DND-41 (cell line): ENCODE data around the gene NCBP1.

Experiments used
- ATAC-seq: fragments of 200-7000 bp; cut with Tn5 transposase; 3 replicates; pipeline ENCODE4 v1.9.1; 2021; ENCODE audit warnings: low read depth; ENCODE audit not compliant: insufficient read depth
- DNase-seq: peaks from one replicate; pipeline ENCODE4 v3.0.0-alpha.2; 2020
- H2AFZ ChIP-seq: 2 replicates; pipeline ENCODE4 v1.6.0; 2012; ENCODE audit warnings: low read depth, low read length
- H3K27ac ChIP-seq: 2 replicates; pipeline ENCODE4 v1.5.1; 2012; ENCODE audit warnings: low read length, inconsistent platforms
- H3K27me3 ChIP-seq: fragments of 200-600 bp; sonication (generic); 2 replicates; pipeline ENCODE4 v1.6.0; 2012; ENCODE audit warnings: low read length, mild to moderate bottlenecking, inconsistent platforms; ENCODE audit not compliant: insufficient read depth, poor library complexity
- H3K36me3 ChIP-seq: 2 replicates; pipeline ENCODE4 v1.5.1; 2012; ENCODE audit warnings: low read length, inconsistent platforms; ENCODE audit not compliant: insufficient read depth
- H3K4me1 ChIP-seq: 2 replicates; pipeline ENCODE4 v1.5.1; 2012; ENCODE audit warnings: mild to moderate bottlenecking, low read length; ENCODE audit not compliant: insufficient read depth
- H3K4me2 ChIP-seq: 2 replicates; pipeline ENCODE4 v1.6.0; 2012; ENCODE audit warnings: mild to moderate bottlenecking, moderate library complexity, low read length, inconsistent platforms; ENCODE audit not compliant: insufficient read depth
- H3K4me3 ChIP-seq, 2 experiments: fragments of 200-600 bp in 1 of 2; shearing (Covaris generic) in 1 of 2; 2 replicates each; pipeline ENCODE4 v1.5.1; 2012 to 2016; ENCODE audit warnings: inconsistent platforms in 2 of 2, low read length in 2 of 2, mild to moderate bottlenecking in 2 of 2, low read depth in 1 of 2, moderate library complexity in 1 of 2
- H3K79me2 ChIP-seq: 2 replicates; pipeline ENCODE4 v1.6.0; 2012; ENCODE audit warnings: low read length, inconsistent platforms; ENCODE audit not compliant: insufficient read depth
- H3K9ac ChIP-seq: 2 replicates; pipeline ENCODE4 v1.6.0; 2012; ENCODE audit warnings: low read depth, mild to moderate bottlenecking, inconsistent platforms, low read length, moderate library complexity
- H3K9me3 ChIP-seq: 2 replicates; pipeline ENCODE4 v1.5.1; 2012; ENCODE audit warnings: low read length, moderate library complexity, mild to moderate bottlenecking, inconsistent platforms; ENCODE audit not compliant: insufficient read depth, severe bottlenecking
- H4K20me1 ChIP-seq: 2 replicates; pipeline ENCODE4 v1.6.0; 2012; ENCODE audit warnings: low read length; ENCODE audit not compliant: insufficient read depth
- CTCF ChIP-seq: IDR thresholded peaks from 2 replicates; pipeline ENCODE4 v1.5.1; 2012; ENCODE audit warnings: borderline replicate concordance, low read length, moderate library complexity, mild to moderate bottlenecking; ENCODE audit not compliant: poor library complexity, severe bottlenecking; ENCODE audit errors: extremely low read depth
- EZH2 ChIP-seq: IDR thresholded peaks from 3 replicates; pipeline ENCODE4 v1.6.1; 2012; ENCODE audit warnings: borderline replicate concordance, low read depth, mild to moderate bottlenecking, moderate library complexity, low read length, inconsistent platforms; ENCODE audit not compliant: severe bottlenecking

The NCBP1 gene

DNA sequence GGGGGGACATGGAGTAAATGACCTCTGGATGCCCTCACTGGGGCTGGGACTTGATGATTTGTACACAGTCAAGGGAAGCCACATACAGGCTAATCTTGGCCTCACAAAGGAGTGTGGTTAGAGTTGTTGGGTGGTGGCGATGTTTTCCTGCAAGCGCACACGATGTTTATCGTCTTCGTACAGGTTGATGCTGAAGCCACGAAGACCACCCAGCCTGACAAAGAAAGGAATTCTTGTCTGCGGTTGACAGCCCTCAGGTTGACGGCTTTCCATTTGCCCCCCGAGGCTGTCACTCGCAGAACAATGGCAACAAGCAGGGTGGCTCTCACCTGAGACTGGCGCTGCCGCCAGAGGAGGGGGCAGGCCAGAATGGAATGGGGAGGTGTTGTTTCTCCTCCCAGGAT, 77.6 kb downstream of the NCBP1 start:
- H4K20me1 ChIP-seq, result no peaks in the 10 kb centered on the region
- no peak overlapping the region for H2AFZ ChIP-seq
- H3K4me2 ChIP-seq, result no peak overlapping the region

DNA sequence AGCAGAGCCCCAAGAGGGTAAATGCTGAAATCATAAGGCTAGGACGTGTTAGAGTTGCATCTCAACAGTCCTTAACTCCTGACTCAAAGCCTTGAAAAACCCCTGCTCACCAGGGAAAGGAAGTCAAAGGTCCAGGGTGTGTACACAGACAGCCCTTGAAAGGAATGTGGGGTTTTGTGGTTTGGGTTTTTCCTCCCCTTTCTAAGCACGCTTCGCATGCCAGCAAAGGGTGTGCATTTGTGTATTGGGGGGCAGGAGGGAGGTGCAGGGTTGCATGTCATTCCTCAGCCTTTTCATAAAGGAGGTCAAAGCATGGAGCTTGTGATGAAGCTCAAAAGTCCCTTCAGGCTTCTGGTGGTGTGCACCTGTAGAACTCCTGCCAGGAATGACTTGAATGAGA, 80.8 kb downstream of the NCBP1 start:
- Histone ChIP-seq H3K9me3 (no peaks in the 10 kb centered on the region), H3K9ac (no peak overlapping the region), H3K4me2 (no peak overlapping the region), H4K20me1 (no peaks in the 10 kb centered on the region), H3K4me1 (peaks cover 9% of the 10 kb centered on the region), H3K27ac (no peak overlapping the region), H2AFZ (no peak overlapping the region), H3K4me3 (no peak overlapping the region), H3K79me2 (no peaks in the 10 kb centered on the region), H3K27me3 (no peaks in the 10 kb centered on the region), H3K36me3 (no peaks in the 10 kb centered on the region)
- TF ChIP-seq EZH2, result no peak
- no peak for DNase-seq
- ATAC-seq, result peak; percentile 34; the same call in 1 of the 3 replicates

More for the DNA sequence above, 77.6 kb downstream of the NCBP1 start:
- H3K4me3 ChIP-seq, result no peak overlapping the region
- H3K27me3 ChIP-seq, result peaks cover 12% of the 10 kb centered on the region
- peaks cover 9% of the 10 kb centered on the region for H3K4me1 ChIP-seq
- no peak for DNase-seq
- ATAC-seq, result no peak
- TF ChIP-seq EZH2 (no peak), CTCF (no peak)
- no peaks in the 10 kb centered on the region for H3K9me3 ChIP-seq
- no peaks in the 10 kb centered on the region for H3K36me3 ChIP-seq
- H3K9ac ChIP-seq, result no peak overlapping the region
- H3K79me2 ChIP-seq, result no peaks in the 10 kb centered on the region
- H3K27ac ChIP-seq, result no peak overlapping the region

DNA sequence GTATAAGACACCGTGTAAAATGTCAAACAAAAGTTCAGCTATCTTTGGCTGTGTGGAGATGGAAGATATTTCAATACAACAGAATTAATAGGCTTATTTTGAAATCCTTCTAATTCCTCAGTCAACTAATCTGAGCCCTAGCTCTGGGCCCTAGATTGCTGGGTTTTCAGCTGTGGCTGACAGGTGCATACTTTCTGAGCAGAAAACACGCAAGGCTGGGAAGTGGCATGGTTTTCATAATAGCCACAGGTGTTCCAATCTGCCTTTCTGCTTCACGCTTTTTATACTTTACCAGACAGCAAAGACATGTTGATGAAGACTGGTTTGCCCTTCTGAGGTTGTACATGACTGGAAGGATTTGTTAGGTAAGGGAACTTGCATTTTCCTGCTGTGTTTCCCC, 84.2 kb downstream of the NCBP1 start:
- Histone ChIP-seq H3K36me3 (no peaks in the 10 kb centered on the region), H3K79me2 (no peaks in the 10 kb centered on the region), H3K4me3 (no peak overlapping the region), H3K27ac (no peak overlapping the region), H3K9me3 (peaks cover 2% of the 10 kb centered on the region), H3K9ac (no peak overlapping the region), H3K4me1 (peaks cover 6% of the 10 kb centered on the region), H3K4me2 (no peak overlapping the region), H3K27me3 (peaks cover 2% of the 10 kb centered on the region), H4K20me1 (no peaks in the 10 kb centered on the region), H2AFZ (no peak overlapping the region)
- TF ChIP-seq EZH2 (no peak), CTCF (no peak)
- no peak for DNase-seq
- ATAC-seq, result no peak

DNA sequence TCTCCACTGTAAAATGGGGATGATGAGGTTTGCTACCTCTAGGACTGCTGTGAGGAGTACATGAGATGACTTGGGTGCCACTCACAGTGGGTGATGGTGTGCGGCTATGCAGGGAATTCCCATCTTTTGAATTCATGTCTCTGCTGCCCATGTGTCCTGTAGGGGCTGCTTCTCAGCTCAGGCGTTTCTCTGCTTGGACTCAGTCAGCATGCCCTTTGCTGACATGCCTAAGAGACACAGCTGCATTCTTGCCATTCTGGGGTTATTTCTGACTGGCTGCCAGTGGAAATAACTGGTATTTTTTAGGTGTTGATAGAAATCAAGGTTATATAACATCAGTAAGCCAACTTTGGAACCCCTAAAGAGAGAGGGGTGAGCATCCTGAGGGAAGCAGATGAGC, 87.8 kb downstream of the NCBP1 start:
- Histone ChIP-seq H4K20me1 (no peaks in the 10 kb centered on the region), H3K27ac (no peak overlapping the region), H3K4me1 (no peaks in the 10 kb centered on the region), H3K4me2 (no peak overlapping the region), H3K9ac (no peak overlapping the region), H3K36me3 (no peaks in the 10 kb centered on the region), H2AFZ (no peak overlapping the region), H3K4me3 (no peak overlapping the region), H3K79me2 (no peaks in the 10 kb centered on the region), H3K27me3 (peaks cover 14% of the 10 kb centered on the region), H3K9me3 (peaks cover 2% of the 10 kb centered on the region)
- TF ChIP-seq EZH2 (no peak), CTCF (no peak)
- ATAC-seq (no peak), DNase-seq (no peak)
